Activated T-helper 17 cell treated with anti-CD3 and anti-CD28 coated beads, Interleukin-2, amount 50 U/mL, for 72 hours (primary cell): ENCODE results near the gene TP53AIP1. TPM values are rescaled to one million over a fixed set of nuclear protein-coding genes. Genes with fewer than 3 reads are reported as not detected.

ENCODE experiments used
- ATAC-seq: fragments of 150-1000 bp; cut with Tn5 transposase; replicated peaks from 2 replicates; pipeline ENCODE4 v1.10.0; 2021; ENCODE audit warnings: mild to moderate bottlenecking, moderate library complexity
- H3K27ac Mint-ChIP-seq: one replicate; pipeline ENCODE4 v1.8.0; 2022; ENCODE audit warnings: mixed read lengths
- H3K27me3 Mint-ChIP-seq: one replicate; pipeline ENCODE4 v1.8.0; 2022; ENCODE audit warnings: mixed read lengths
- H3K36me3 Mint-ChIP-seq: one replicate; pipeline ENCODE4 v1.8.0; 2022; ENCODE audit warnings: low read depth, mild to moderate bottlenecking, mixed read lengths
- H3K4me1 Mint-ChIP-seq: one replicate; pipeline ENCODE4 v1.8.0; 2022; ENCODE audit warnings: mixed read lengths
- H3K4me3 Mint-ChIP-seq: one replicate; pipeline ENCODE4 v1.8.0; 2022; ENCODE audit warnings: mild to moderate bottlenecking, mixed read lengths
- H3K9me3 Mint-ChIP-seq: one replicate; pipeline ENCODE4 v1.8.0; 2022; ENCODE audit warnings: mixed read lengths
- total RNA-seq, 2 donors: library from RNA; stranded (reverse); gene quantifications; one replicate each; pipeline ENCODE4 v1.2.3, GENCODE V29; 2022

Gene TP53AIP1, protein sequence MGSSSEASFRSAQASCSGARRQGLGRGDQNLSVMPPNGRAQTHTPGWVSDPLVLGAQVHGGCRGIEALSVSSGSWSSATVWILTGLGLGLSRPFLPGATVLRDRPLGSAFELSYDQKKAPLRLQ
- not detected for total RNA-seq

DNA sequence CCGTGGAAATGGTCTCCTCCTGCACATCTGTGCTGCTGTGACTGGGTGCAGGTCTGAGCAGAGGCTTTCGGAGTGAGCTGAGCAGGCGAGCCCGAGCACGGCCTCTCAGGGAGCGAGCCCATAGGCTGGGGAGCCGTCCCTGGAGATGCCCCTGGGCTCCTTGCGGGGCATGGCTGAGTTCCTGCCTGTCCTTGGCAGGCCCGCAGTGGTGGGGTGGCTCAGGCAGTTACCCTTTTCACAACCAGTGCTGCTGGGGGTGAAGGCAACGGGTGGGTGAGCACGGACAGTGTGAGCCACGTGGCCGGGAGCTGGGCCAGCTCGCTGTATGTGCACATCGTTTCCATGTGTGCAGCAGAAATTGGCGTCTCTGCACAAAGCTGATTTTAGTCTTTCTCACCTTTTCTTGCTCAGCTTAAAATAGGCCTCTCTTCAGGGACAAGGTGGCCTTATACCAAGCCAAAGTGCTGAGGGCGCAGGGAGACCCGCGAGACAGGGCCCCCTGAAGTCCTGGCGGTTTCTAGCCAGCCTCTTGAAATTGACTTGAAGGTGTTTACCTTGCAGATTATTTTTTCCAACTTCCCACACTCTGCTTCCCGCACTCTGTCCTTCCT is at the start of gene TP53AIP1:
Gene TP53AIP1, minus strand, starts transcription at position 55 of the 611 bp plus-strand sequence. CDS start 5,053 bp downstream, outside the sequence.
- Mint-ChIP-seq H3K36me3 (no peaks in the 10 kb centered on the region), H3K27ac (no peak within 1 kb of the TSS), H3K4me1 (no peaks in the 10 kb centered on the region), H3K27me3 (peaks cover 6% of the 10 kb centered on the region), H3K9me3 (no peaks in the 10 kb centered on the region), H3K4me3 (no peak within 1 kb of the TSS)
- ATAC-seq: no peak

DNA sequence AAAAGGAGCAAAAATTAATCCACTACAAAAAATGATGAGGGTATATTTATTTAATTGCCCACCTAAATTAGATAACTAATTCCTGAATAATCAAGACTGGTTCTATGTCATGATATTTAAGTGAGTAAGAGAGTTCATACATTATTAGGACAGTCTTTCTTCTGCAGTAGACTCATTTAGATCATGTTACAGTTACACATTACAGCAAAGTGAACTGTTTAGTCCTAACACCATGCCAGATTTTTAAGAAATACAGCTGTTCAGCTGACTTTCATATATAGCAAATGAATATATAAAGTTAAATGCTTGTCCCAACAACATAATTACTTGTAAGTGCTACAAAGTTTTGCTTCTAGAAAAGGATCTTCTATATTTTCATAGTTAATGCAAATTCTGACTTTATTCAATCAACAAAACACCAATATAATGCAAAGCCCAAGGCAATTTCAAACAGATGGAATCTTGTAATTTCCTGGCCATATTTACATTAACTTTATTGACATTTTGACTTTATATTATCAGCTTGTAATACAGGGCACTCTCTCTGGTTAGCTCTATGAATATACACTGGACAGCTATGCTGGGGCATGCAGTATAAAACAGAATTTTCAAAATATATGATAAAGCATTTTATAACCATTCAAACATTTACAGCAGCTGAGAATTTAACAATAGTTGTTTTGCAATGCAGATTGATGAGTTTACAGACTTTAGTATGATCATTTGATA is 45.7 kb upstream of the TP53AIP1 start:
- no peak overlapping the region for H3K27ac Mint-ChIP-seq
- H3K4me1 Mint-ChIP-seq: peaks cover 5% of the 10 kb centered on the region
- no peak overlapping the region for H3K4me3 Mint-ChIP-seq
- H3K9me3 Mint-ChIP-seq: no peaks in the 10 kb centered on the region
- H3K27me3 Mint-ChIP-seq: no peaks in the 10 kb centered on the region
- ATAC-seq: no peak
- H3K36me3 Mint-ChIP-seq: no peaks in the 10 kb centered on the region

DNA sequence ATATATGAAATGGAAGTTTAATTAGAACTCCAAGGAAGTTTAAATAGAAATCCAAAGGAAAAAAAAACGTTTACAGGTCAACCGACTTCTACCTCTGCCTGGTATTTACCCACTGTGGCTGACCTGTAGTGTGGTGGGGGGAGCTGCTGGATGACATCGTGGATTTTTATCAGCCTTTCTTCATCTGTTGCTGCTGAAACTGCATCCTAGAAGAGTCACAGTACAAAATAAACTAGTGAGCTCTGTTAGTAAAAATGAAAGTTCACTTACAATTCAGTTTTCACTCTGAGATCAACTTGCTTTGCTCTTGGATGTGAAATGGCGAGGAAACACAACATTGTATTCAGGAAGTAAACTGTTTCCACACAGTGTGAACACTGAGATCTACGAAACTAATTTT is 43.2 kb upstream of the TP53AIP1 start:
- no peak overlapping the region for H3K27ac Mint-ChIP-seq
- H3K36me3 Mint-ChIP-seq: no peaks in the 10 kb centered on the region
- peak; percentile 21 for ATAC-seq
- no peaks in the 10 kb centered on the region for H3K4me1 Mint-ChIP-seq
- no peaks in the 10 kb centered on the region for H3K27me3 Mint-ChIP-seq
- H3K9me3 Mint-ChIP-seq: no peaks in the 10 kb centered on the region
- no peak overlapping the region for H3K4me3 Mint-ChIP-seq

DNA sequence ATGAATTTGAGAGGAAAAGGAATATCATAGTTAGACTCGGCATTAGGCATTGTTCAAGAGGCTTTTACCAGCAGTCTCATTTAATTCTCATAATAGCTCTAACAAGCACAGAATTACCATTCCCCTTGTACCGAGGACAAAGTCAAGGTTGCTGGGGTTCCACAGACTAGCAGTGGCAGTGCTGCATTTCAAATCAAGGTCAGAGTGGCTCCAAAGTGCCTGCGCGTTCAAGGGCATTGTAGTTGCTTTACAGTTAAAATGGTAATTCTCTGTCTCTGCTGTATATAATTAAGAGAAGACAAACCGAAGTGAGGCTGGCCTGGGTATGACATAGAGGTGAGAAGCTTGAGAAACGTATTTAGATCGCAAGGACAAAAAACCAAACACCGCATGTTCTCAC is 40.4 kb upstream of the TP53AIP1 start:
- no peak overlapping the region for H3K27ac Mint-ChIP-seq
- H3K4me3 Mint-ChIP-seq: no peak overlapping the region
- no peaks in the 10 kb centered on the region for H3K4me1 Mint-ChIP-seq
- H3K36me3 Mint-ChIP-seq: no peaks in the 10 kb centered on the region
- no peaks in the 10 kb centered on the region for H3K27me3 Mint-ChIP-seq
- no peaks in the 10 kb centered on the region for H3K9me3 Mint-ChIP-seq
- ATAC-seq: no peak

DNA sequence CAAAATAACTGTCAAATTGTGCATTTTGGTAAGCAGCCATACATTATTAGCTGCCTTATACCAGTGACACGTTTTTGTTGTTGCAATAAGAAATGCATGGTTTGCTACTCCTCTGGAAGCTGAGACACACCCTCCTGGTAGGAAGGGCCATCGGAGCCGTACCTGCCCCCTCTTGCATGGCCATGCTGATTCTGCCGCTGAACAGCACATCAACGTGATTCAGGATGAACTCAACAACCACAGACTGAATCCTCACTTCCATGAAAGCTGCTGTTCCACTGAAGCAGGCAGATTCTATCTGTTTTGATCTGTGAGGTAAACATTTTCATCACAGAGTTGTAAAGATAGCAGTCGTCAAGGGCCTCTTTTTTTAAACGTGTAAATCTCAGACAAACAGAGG is 38.6 kb upstream of the TP53AIP1 start:
- Mint-ChIP-seq H3K9me3 (no peaks in the 10 kb centered on the region), H3K36me3 (no peaks in the 10 kb centered on the region), H3K27ac (no peak overlapping the region), H3K4me1 (no peaks in the 10 kb centered on the region), H3K27me3 (no peaks in the 10 kb centered on the region), H3K4me3 (no peak overlapping the region)
- ATAC-seq: no peak

DNA sequence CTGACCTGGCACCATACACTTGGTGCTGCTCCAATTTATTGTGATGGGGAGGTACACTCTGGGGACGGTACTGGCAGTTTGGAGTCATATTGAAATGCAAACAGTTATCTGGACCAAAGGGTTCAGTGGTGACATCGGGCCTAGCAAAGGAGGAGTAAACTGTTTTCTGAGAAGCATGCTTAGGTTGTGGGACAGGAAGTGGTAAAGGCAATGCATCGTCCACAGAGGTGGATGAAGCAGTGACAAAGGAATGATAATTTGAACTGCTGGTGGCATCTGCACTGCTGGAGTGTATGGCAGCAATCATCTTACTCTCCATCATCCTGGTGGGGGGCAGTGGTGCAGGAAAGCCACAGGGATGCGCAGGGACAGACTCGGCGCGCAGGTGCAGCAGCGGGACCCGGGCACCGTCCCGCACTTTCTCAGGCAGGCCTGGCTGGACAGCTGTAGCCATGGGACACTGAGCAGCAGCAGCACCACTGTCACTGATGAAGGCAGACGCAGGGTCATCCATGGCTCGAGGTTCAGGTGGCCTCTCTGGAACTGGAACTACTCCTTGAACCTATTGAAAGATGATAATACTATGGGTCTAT is 28.0 kb upstream of the TP53AIP1 start:
- Mint-ChIP-seq H3K27me3 (no peaks in the 10 kb centered on the region), H3K4me3 (no peak overlapping the region), H3K27ac (peak overlapping the region; percentile 20), H3K9me3 (no peaks in the 10 kb centered on the region), H3K4me1 (peaks cover 12% of the 10 kb centered on the region), H3K36me3 (no peaks in the 10 kb centered on the region)
- ATAC-seq: peak; percentile 31

DNA sequence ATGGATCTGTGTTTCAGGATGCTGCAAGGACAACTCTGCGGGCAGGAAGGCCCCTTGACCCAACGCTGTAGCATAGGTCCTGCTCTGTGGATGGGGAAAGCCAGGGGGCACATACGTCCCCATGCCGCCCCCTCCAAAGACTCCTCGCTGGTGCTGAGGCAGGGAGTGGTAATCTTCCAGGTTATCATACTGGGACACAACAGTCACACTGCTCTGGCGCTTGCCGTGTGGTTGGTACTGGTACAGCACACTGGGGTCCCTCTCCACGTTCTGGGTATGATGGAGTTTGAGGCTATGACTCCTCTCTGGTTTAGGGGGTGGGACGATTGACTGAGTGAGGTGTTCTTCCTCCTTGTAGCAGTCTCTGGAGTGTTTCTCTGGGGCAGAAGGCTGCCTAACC is 26.2 kb upstream of the TP53AIP1 start:
- H3K9me3 Mint-ChIP-seq: no peaks in the 10 kb centered on the region
- H3K4me3 Mint-ChIP-seq: no peak overlapping the region
- no peaks in the 10 kb centered on the region for H3K36me3 Mint-ChIP-seq
- H3K4me1 Mint-ChIP-seq: peaks cover 30% of the 10 kb centered on the region
- no peak overlapping the region for H3K27ac Mint-ChIP-seq
- ATAC-seq: no peak
- no peaks in the 10 kb centered on the region for H3K27me3 Mint-ChIP-seq

DNA sequence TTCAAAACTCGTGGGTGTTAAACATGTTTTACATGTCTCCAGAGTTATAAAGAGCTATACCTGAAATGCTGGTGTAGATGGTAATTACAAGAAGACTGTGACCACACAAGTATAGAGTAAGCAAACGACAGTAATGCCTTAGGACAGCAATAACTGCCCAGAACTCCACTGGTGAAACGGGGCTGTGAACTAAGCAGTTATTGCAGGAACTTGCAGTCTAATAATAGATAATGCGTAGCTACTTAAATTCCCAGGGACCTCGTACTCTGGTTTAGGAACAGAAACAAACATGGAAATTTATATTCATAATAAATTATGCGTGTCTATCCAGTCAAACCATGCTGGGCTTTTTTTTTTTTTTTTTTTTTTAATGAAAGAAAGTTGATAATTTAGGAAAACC is 24.9 kb upstream of the TP53AIP1 start:
- no peak overlapping the region for H3K27ac Mint-ChIP-seq
- H3K4me1 Mint-ChIP-seq: peaks cover 36% of the 10 kb centered on the region
- no peak overlapping the region for H3K4me3 Mint-ChIP-seq
- peaks cover 3% of the 10 kb centered on the region for H3K27me3 Mint-ChIP-seq
- no peaks in the 10 kb centered on the region for H3K36me3 Mint-ChIP-seq
- no peak for ATAC-seq
- no peaks in the 10 kb centered on the region for H3K9me3 Mint-ChIP-seq

DNA sequence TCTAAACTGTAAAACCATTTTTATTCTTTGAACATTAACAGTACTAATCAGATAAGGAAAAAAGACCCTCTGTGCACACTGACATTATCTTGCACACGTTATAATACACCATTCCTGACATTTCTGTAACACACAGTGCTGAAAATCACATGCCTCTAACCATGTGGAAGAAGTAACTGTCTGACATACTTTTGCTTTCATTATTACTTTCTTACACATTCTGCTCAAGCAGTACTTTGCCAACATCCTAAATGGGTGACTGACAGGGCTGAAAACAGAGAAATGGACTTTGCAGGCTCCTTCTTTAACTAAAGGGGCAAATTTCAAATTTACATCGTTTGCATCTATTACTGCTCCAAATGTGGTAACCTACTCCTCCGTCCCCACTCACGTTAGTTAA is 22.8 kb upstream of the TP53AIP1 start:
- peak overlapping the region; percentile 32 for H3K4me3 Mint-ChIP-seq

DNA sequence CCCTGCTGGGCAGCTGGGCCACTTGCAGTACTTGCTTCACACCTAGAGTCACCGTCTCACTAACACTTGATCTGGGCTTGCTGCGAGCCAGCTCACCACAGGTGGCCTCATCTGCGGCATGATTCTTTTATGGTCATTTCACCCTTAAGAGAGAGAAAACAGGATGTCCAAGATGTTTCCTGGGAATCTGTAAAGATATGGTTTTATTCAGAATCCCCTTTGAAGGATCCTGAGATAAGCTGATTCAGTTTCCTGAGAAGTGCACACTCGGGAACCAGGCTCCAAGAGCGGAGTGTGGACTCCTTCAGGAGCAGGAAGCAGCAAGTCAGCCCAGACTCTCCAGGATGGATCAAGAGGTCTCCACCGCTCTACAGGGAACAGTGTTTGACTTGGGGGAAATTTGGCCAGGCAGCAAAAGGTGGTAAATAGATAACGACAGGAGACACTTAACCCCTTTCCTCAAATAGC is 21.8 kb upstream of the TP53AIP1 start:
- peaks cover 7% of the 10 kb centered on the region for H3K27me3 Mint-ChIP-seq
- no peaks in the 10 kb centered on the region for H3K9me3 Mint-ChIP-seq
- H3K36me3 Mint-ChIP-seq: no peaks in the 10 kb centered on the region
- no peak for ATAC-seq
- H3K4me3 Mint-ChIP-seq: peak overlapping the region; percentile 32
- peak overlapping the region; percentile 16 for H3K27ac Mint-ChIP-seq
- H3K4me1 Mint-ChIP-seq: peaks cover 25% of the 10 kb centered on the region

More for the DNA sequence above, 22.8 kb upstream of the TP53AIP1 start:
- Mint-ChIP-seq H3K36me3 (no peaks in the 10 kb centered on the region), H3K27me3 (peaks cover 7% of the 10 kb centered on the region), H3K27ac (peak overlapping the region; percentile 16), H3K4me1 (peaks cover 33% of the 10 kb centered on the region), H3K9me3 (no peaks in the 10 kb centered on the region)
- peak; percentile 73 for ATAC-seq

DNA sequence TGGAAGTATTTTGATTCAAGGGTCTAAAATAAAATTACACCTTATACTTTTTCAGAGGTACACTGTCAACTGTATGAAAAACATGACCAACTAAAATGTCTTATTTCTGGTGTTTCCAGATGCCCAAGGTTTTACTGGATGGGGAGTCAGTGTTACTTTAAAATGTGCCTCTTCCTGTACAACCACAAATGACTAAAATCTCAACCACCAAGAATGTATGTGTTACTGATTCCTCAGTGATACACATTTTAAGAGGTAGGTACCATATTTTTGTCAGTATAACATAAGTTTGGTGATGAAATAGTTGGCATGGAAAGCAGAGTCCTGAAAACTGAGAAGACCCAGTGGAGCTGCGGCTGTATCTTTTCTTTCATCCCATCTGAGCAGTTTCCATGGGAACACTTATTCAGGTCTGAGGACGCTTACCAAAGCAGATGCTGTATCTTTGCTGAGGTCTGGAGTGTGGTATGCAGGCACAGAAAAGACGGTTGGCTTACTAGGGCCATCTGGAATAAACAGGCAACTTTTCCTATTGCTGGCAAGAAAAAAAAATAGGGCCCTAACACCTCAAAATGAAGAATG is 21.2 kb upstream of the TP53AIP1 start:
- peak overlapping the region; percentile 16 for H3K27ac Mint-ChIP-seq
- peaks cover 7% of the 10 kb centered on the region for H3K27me3 Mint-ChIP-seq
- no peaks in the 10 kb centered on the region for H3K36me3 Mint-ChIP-seq
- H3K4me3 Mint-ChIP-seq: peak overlapping the region; percentile 32
- peak; percentile 80 for ATAC-seq
- no peaks in the 10 kb centered on the region for H3K9me3 Mint-ChIP-seq
- H3K4me1 Mint-ChIP-seq: peaks cover 25% of the 10 kb centered on the region

DNA sequence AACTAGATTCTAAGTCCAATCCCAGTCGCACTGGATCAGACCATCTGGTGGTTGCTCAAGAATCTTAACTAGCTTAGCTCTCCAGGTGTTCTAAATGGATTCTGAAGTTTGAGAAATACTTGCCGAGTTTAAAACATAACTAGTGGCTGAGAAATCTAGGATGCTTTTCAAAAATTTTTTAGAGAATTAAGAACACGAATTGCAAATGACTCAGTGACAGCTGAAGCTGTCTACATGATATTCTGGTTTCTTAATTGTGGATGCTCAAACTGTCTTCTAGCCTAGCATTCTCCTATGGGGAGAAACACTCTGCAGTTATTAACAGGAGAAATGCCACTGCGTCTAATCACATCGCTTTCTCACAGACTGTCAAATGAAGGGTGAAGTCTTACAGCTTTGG is 20.2 kb upstream of the TP53AIP1 start:
- peak overlapping the region; percentile 7 for H3K27ac Mint-ChIP-seq
- peaks cover 12% of the 10 kb centered on the region for H3K27me3 Mint-ChIP-seq
- H3K9me3 Mint-ChIP-seq: no peaks in the 10 kb centered on the region
- ATAC-seq: no peak
- peaks cover 25% of the 10 kb centered on the region for H3K4me1 Mint-ChIP-seq
- H3K4me3 Mint-ChIP-seq: peak overlapping the region; percentile 29
- no peaks in the 10 kb centered on the region for H3K36me3 Mint-ChIP-seq

DNA sequence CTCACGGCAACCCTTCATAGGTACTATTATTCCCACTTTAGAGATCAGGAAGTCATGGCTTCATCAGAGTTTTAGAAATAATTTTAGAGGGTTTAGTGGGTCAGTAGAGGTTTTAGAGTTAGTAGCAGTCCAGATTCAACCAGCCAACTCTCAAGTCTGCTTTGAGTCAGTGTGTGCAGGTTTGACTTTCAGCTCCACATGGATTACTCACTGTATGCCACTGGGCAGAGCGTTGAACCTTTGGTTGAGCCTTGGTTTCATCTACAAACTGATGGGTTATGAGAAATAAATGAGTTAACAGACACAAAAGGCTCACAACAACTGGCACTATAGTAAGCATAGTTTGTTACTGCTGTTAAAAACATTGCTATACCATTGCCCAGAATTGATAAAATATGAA is 19.0 kb upstream of the TP53AIP1 start:
- H3K9me3 Mint-ChIP-seq: no peaks in the 10 kb centered on the region
- no peak overlapping the region for H3K27ac Mint-ChIP-seq
- peak; percentile 52 for ATAC-seq
- H3K27me3 Mint-ChIP-seq: peaks cover 15% of the 10 kb centered on the region
- H3K4me3 Mint-ChIP-seq: no peak overlapping the region
- H3K4me1 Mint-ChIP-seq: peaks cover 25% of the 10 kb centered on the region
- H3K36me3 Mint-ChIP-seq: no peaks in the 10 kb centered on the region

DNA sequence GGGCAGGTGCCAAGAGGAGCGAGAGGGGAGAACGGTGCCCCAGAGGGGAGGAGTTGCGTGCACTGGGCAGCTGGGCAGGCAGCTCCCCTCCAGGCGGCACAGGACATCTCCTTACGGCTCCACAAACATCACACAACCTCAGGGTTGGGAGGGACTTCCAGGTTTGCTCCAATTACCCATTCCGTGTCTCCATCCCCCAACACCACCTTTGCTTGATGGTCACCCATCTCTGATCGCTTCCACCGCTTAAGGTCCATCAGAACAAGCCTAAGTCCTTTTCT is 14.5 kb upstream of the TP53AIP1 start:
- H3K27me3 Mint-ChIP-seq: peaks cover 16% of the 10 kb centered on the region
- H3K4me1 Mint-ChIP-seq: no peaks in the 10 kb centered on the region
- no peaks in the 10 kb centered on the region for H3K36me3 Mint-ChIP-seq
- no peak for ATAC-seq
- no peak overlapping the region for H3K4me3 Mint-ChIP-seq
- H3K27ac Mint-ChIP-seq: no peak overlapping the region
- H3K9me3 Mint-ChIP-seq: no peaks in the 10 kb centered on the region
